ENCODE data around the gene C1orf185.
"Not testable (repeated sequence)": the region's sequence is repeated elsewhere in the genome, so short reads cannot be mapped to it uniquely, and the experiment has no call there.

Gene C1orf185

GRCh38 chr1:51120629-51121028, 18.6 kb downstream of the C1orf185 start:
- no peak for TF ChIP-seq CTCF (IDR thresholded peaks at IDR 0.05; ENCODE audit: low read depth, low read length)
- no peak overlapping the region for H3K4me3 ChIP-seq (replicated peaks in 1 of 2; ENCODE audit: low read depth in 2 of 2, low read length in 2 of 2)
- no peak for DNase-seq (ENCODE audit: low read depth in 2 of 2)

DNA sequence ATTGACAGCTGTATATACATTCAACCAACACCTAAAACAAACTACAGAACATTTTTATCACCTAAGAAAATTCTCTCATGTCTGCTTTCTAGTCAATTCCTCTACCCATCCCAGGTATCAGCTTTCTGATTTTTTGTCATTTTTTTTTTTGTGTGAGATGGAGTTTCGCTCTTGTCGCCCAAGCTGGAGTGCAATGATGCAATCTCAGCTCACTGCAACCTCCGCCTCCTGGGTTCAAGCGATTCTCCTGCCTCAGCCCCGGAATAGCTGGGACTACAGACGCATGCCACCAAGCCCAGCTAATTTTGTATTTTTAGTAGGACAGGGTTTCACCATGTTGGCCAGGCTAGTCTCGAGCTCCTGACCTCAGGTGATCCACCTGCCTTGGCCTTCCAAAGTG, 25.1 kb downstream of the C1orf185 start:
- not testable (repeated sequence) for DNase-seq (ENCODE audit: low read depth in 2 of 2)

DNA sequence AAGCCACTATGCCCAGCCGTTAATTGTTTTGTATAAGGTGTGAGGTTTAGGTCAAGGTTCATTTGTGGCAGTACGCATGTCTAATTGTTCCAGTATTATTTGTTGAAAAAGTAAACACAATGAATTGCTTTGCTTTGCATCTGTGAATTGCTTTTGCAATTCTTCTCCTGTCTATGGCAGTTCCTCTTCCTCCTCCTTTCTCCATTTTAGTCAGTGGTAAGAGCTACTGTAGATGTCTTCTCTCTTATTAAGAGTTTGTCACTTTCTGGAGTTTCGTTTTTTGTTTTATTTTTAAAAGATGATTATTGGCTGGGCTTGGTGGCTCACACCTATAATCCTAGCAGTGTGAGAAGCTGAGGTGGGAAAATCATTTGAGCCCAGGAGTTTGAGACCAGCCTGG, 29.2 kb downstream of the C1orf185 start:
- no peak for TF ChIP-seq CTCF (IDR thresholded peaks at IDR 0.05; ENCODE audit: low read depth, low read length)
- no peak for DNase-seq (ENCODE audit: low read depth in 2 of 2)
- H3K4me3 ChIP-seq (replicated peaks in 1 of 2; ENCODE audit: low read depth in 2 of 2, low read length in 2 of 2) = no peak overlapping the region

More for the DNA sequence above, 25.1 kb downstream of the C1orf185 start:
- H3K4me3 ChIP-seq (replicated peaks in 1 of 2; ENCODE audit: low read depth in 2 of 2, low read length in 2 of 2) = not testable (repeated sequence)

DNA sequence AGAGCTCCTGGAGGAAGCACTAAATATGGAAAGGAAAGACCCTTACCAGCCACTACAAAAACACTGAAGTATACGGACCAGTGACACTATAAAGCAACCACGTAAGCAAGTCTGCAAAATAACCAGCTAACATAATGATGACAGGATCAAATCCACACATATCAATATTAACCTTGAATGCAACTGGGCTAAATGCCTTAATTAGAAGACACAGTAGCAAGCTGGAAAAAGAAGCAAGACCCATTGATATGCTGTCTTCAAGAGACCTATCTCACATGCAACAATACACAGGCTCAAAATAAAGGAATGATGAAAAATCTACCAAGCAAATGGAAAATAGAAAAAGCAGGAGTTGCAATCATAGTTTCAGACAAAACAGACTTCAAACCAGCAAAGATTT, 31.0 kb downstream of the C1orf185 start:
- no peak for DNase-seq (ENCODE audit: low read depth in 2 of 2)

GRCh38 chr1:51137696-51138095, 35.7 kb downstream of the C1orf185 start:
- not testable (repeated sequence) for DNase-seq (ENCODE audit: low read depth in 2 of 2); H3K4me3 ChIP-seq (replicated peaks in 1 of 2; ENCODE audit: low read depth in 2 of 2, low read length in 2 of 2)

More for the DNA sequence above, 31.0 kb downstream of the C1orf185 start:
- H3K4me3 ChIP-seq (replicated peaks in 1 of 2; ENCODE audit: low read depth in 2 of 2, low read length in 2 of 2) = no peak overlapping the region
- no peak for TF ChIP-seq CTCF (IDR thresholded peaks at IDR 0.05; ENCODE audit: low read depth, low read length)

DNA sequence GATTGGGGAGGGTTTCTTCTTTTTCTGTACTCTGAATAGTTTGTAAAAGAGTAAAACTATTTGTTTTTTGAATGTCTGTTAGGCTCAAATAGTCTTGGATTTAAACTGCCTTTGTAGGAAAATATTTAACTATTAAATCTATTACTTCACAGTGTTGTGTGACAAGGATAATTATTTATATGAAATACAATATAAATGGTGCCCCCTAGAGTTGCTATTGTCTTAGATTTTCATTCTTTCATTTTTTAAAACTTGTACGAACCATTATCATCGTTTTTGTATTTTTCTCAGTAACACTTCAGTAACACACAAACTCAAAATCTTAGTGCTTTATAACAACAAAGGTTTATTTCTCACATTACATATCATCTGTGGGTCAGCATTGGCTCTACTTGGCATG, 37.4 kb downstream of the C1orf185 start:
- H3K4me3 ChIP-seq (replicated peaks in 1 of 2; ENCODE audit: low read depth in 2 of 2, low read length in 2 of 2) = no peak overlapping the region
- DNase-seq (ENCODE audit: low read depth in 2 of 2) = peak; percentile 5 to 16
- TF ChIP-seq CTCF (IDR thresholded peaks at IDR 0.05; ENCODE audit: low read depth, low read length) = peak; percentile 9

GRCh38 chr1:51147394-51147793, 45.4 kb downstream of the C1orf185 start:
- no peak for DNase-seq (ENCODE audit: low read depth in 2 of 2)
- no peak overlapping the region for H3K4me3 ChIP-seq (replicated peaks in 1 of 2; ENCODE audit: low read depth in 2 of 2, low read length in 2 of 2)
- TF ChIP-seq CTCF (IDR thresholded peaks at IDR 0.05; ENCODE audit: low read depth, low read length) = no peak

- no peak for TF ChIP-seq CTCF (IDR thresholded peaks at IDR 0.05; ENCODE audit: low read depth, low read length)
- no peak overlapping the region for H3K4me3 ChIP-seq (replicated peaks in 1 of 2; ENCODE audit: low read depth in 2 of 2, low read length in 2 of 2)
- no peak for DNase-seq (ENCODE audit: low read depth in 2 of 2)
These were observed 52.7 kb downstream of the C1orf185 start for GRCh38 chr1:51154776-51155175.

Data from cardiac fibroblast (primary cell).